ENCODE results near the gene CLK1. TPM values are rescaled to one million over a fixed set of nuclear protein-coding genes. Genes with fewer than 3 reads are reported as not detected.
"Not testable (repeated sequence)": the region's sequence is repeated elsewhere in the genome, so short reads cannot be mapped to it uniquely, and the experiment has no call there.

The CLK1 gene
- polyA plus RNA-seq, 4 donors = 76.0 to 281 (median 187) TPM

DNA sequence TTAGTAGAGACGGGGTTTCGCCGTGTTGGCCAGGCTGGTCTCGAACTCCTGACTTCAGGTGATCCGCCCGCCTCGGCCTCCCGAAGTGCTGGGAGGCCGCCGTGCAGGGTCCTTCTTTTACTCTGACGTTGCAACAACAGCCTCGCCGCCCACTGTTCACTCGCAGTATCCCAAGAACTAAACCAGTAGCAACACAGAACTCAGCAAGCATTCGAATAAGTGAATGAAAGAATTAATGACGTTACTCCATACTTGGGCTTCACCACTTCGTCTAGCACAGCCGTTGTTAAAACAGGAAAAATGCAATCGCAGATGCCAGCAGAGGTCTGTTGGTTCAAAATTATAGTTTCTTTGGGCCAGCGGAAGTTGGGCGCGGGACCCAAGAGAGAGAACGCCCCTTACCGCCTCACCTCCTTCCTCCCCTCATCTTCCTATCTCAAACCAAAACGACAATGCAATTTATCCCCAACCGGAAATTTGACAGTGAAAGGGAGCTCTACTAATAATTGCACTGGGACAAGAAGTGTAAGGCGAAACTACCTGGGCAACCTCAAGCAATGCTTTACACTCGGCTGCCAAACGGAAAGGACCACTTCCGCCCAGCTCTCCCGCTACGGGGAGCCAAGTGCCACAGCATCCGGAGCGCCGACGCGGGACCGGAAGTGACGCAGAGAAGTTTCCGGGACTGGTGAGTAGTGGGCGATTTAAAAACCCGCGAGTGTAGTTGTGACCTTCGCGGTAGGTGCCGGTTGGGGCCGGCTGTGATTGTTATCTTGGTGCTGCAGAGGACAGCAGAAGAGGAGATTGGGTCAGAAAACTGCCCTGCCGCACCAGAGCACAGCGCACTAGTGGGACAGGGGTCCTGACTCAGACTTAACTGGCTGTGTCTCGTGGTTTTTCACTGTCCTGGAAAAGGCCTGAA, 24.5 kb upstream of the CLK1 start, which contains the start of the genes NIF3L1 and PPIL3:
TSS of gene NIF3L1 (plus strand) at position 668 of the 922 bp plus-strand sequence. CDS start 2,573 bp downstream, outside the sequence.
TSS of gene PPIL3 (minus strand) at position 374 of the 922 bp plus-strand sequence. CDS start 1,462 bp downstream, outside the sequence.
- Histone ChIP-seq H3K27me3 (ENCODE audit: control insufficient read depth in 3 of 3, insufficient read depth in 3 of 3, low read length in 3 of 3) (no peaks in the 10 kb centered on the region), H3K27ac (ENCODE audit: low read depth in 1 of 3, low read length in 2 of 3) (peak within 1 kb of the TSS; percentile 89 to 98 (median 93)), H3K4me1 (ENCODE audit: control insufficient read depth in 3 of 3, insufficient read depth in 2 of 3, low read depth in 1 of 3, low read length in 2 of 3) (peaks cover 0 to 8% (median 4%) of the 10 kb centered on the region in 3 donors), H3K36me3 (ENCODE audit: control insufficient read depth in 3 of 3, insufficient read depth in 2 of 3, low read depth in 1 of 3, low read length in 3 of 3) (peaks cover 0 to 18% (median 0%) of the 10 kb centered on the region in 3 donors), H3K4me3 (ENCODE audit: low read depth in 1 of 3, low read length in 3 of 3) (peak within 1 kb of the TSS; percentile 60 to 69 (median 68)), H3K9me3 (ENCODE audit: control insufficient read depth in 2 of 2, insufficient read depth in 1 of 2, low read depth in 1 of 2, low read length in 1 of 2) (no peaks in the 10 kb centered on the region)
- 0 to 1% (median 0%) methylated on average over 50 of the region's 50 CpGs for WGBS, 3 donors
- peak; percentile 98 for DNase-seq
- no peak for FAIRE-seq

GRCh38 chr2:200881715-200882249, 17.3 kb upstream of the CLK1 start:
- not testable (repeated sequence) for H3K9me3 ChIP-seq (ENCODE audit: control insufficient read depth in 2 of 2, insufficient read depth in 1 of 2, low read depth in 1 of 2, low read length in 1 of 2); FAIRE-seq; H3K27ac ChIP-seq (ENCODE audit: low read depth in 1 of 3, low read length in 2 of 3); H3K27me3 ChIP-seq (ENCODE audit: control insufficient read depth in 3 of 3, insufficient read depth in 3 of 3, low read length in 3 of 3); H3K4me1 ChIP-seq (ENCODE audit: control insufficient read depth in 3 of 3, insufficient read depth in 2 of 3, low read depth in 1 of 3, low read length in 2 of 3); DNase-seq; H3K4me3 ChIP-seq (ENCODE audit: low read depth in 1 of 3, low read length in 3 of 3)
- 91 to 95% (median 91%) methylated on average over 2 of the region's 2 CpGs for WGBS, 3 donors
- H3K36me3 ChIP-seq (ENCODE audit: control insufficient read depth in 3 of 3, insufficient read depth in 2 of 3, low read depth in 1 of 3, low read length in 3 of 3) = peaks cover 5 to 44% (median 8%) of the 10 kb centered on the region in 3 donors

GRCh38 chr2:200878289-200878880, 13.9 kb upstream of the CLK1 start:
- FAIRE-seq (no peak), DNase-seq (no peak)
- Histone ChIP-seq H3K27me3 (ENCODE audit: control insufficient read depth in 3 of 3, insufficient read depth in 3 of 3, low read length in 3 of 3) (no peaks in the 10 kb centered on the region), H3K4me3 (ENCODE audit: low read depth in 1 of 3, low read length in 3 of 3) (no peak overlapping the region), H3K9me3 (ENCODE audit: control insufficient read depth in 2 of 2, insufficient read depth in 1 of 2, low read depth in 1 of 2, low read length in 1 of 2) (no peaks in the 10 kb centered on the region), H3K4me1 (ENCODE audit: control insufficient read depth in 3 of 3, insufficient read depth in 2 of 3, low read depth in 1 of 3, low read length in 2 of 3) (peaks cover 0 to 8% (median 0%) of the 10 kb centered on the region in 3 donors), H3K36me3 (ENCODE audit: control insufficient read depth in 3 of 3, insufficient read depth in 2 of 3, low read depth in 1 of 3, low read length in 3 of 3) (peaks cover 4 to 45% (median 8%) of the 10 kb centered on the region in 3 donors), H3K27ac (ENCODE audit: low read depth in 1 of 3, low read length in 2 of 3) (no peak overlapping the region)
- WGBS, 3 donors = 92 to 98% (median 93%) methylated on average over 2 of the region's 2 CpGs

- H3K36me3 ChIP-seq (ENCODE audit: control insufficient read depth in 3 of 3, insufficient read depth in 2 of 3, low read depth in 1 of 3, low read length in 3 of 3) = peaks cover 4 to 42% (median 8%) of the 10 kb centered on the region in 3 donors
- no peak overlapping the region for H3K4me3 ChIP-seq (ENCODE audit: low read depth in 1 of 3, low read length in 3 of 3)
- H3K4me1 ChIP-seq (ENCODE audit: control insufficient read depth in 3 of 3, insufficient read depth in 2 of 3, low read depth in 1 of 3, low read length in 2 of 3) = peaks cover 0 to 8% (median 0%) of the 10 kb centered on the region in 3 donors
- DNase-seq = no peak
- no peak for FAIRE-seq
- no peak overlapping the region for H3K27ac ChIP-seq (ENCODE audit: low read depth in 1 of 3, low read length in 2 of 3)
- H3K9me3 ChIP-seq (ENCODE audit: control insufficient read depth in 2 of 2, insufficient read depth in 1 of 2, low read depth in 1 of 2, low read length in 1 of 2) = no peaks in the 10 kb centered on the region
- H3K27me3 ChIP-seq (ENCODE audit: control insufficient read depth in 3 of 3, insufficient read depth in 3 of 3, low read length in 3 of 3) = no peaks in the 10 kb centered on the region
These were observed 13.0 kb upstream of the CLK1 start for GRCh38 chr2:200877443-200877842.

DNA sequence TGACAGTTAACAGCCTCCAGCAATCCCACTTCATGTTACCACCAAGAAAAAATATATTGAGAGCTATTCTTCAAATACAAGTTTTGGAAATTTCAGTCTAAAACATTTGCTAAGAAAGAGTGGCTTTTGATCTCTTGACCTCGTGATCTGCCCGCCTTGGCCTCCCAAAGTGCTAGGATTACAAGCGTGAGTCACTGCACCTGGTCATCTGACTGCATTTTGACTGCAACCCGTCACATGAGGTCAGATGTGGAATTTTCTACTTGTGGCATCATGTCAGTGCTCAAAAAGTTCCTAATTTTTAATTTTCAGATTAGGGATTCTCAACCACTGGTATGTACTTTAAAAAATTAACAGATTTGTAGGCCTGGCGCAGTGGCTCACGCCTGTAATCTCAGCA, 9.1 kb upstream of the CLK1 start:
- 95 to 97% (median 97%) methylated on average over 6 of the region's 6 CpGs for WGBS, 3 donors
- peaks cover 2 to 42% (median 2%) of the 10 kb centered on the region in 3 donors for H3K36me3 ChIP-seq (ENCODE audit: control insufficient read depth in 3 of 3, insufficient read depth in 2 of 3, low read depth in 1 of 3, low read length in 3 of 3)
- no peak overlapping the region for H3K27ac ChIP-seq (ENCODE audit: low read depth in 1 of 3, low read length in 2 of 3)
- H3K4me1 ChIP-seq (ENCODE audit: control insufficient read depth in 3 of 3, insufficient read depth in 2 of 3, low read depth in 1 of 3, low read length in 2 of 3) = peaks cover 0 to 8% (median 0%) of the 10 kb centered on the region in 3 donors
- H3K27me3 ChIP-seq (ENCODE audit: control insufficient read depth in 3 of 3, insufficient read depth in 3 of 3, low read length in 3 of 3) = no peaks in the 10 kb centered on the region
- no peak overlapping the region for H3K4me3 ChIP-seq (ENCODE audit: low read depth in 1 of 3, low read length in 3 of 3)
- no peaks in the 10 kb centered on the region for H3K9me3 ChIP-seq (ENCODE audit: control insufficient read depth in 2 of 2, insufficient read depth in 1 of 2, low read depth in 1 of 2, low read length in 1 of 2)
- DNase-seq (no peak), FAIRE-seq (no peak)

GRCh38 chr2:200871151-200871550, 6.7 kb upstream of the CLK1 start:
- no peak overlapping the region for H3K27ac ChIP-seq (ENCODE audit: low read depth in 1 of 3, low read length in 2 of 3)
- H3K9me3 ChIP-seq (ENCODE audit: control insufficient read depth in 2 of 2, insufficient read depth in 1 of 2, low read depth in 1 of 2, low read length in 1 of 2) = no peaks in the 10 kb centered on the region
- no peak for DNase-seq
- peaks cover 0 to 38% (median 2%) of the 10 kb centered on the region in 3 donors for H3K36me3 ChIP-seq (ENCODE audit: control insufficient read depth in 3 of 3, insufficient read depth in 2 of 3, low read depth in 1 of 3, low read length in 3 of 3)
- WGBS, 3 donors = 69 to 82% (median 77%) methylated on average over 3 of the region's 3 CpGs
- no peaks in the 10 kb centered on the region for H3K27me3 ChIP-seq (ENCODE audit: control insufficient read depth in 3 of 3, insufficient read depth in 3 of 3, low read length in 3 of 3)
- no peak overlapping the region for H3K4me3 ChIP-seq (ENCODE audit: low read depth in 1 of 3, low read length in 3 of 3)
- H3K4me1 ChIP-seq (ENCODE audit: control insufficient read depth in 3 of 3, insufficient read depth in 2 of 3, low read depth in 1 of 3, low read length in 2 of 3) = no peaks in the 10 kb centered on the region
- no peak for FAIRE-seq

GRCh38 chr2:200869014-200869413, 4.6 kb upstream of the CLK1 start:
- no peak for FAIRE-seq
- H3K4me1 ChIP-seq (ENCODE audit: control insufficient read depth in 3 of 3, insufficient read depth in 2 of 3, low read depth in 1 of 3, low read length in 2 of 3) = no peaks in the 10 kb centered on the region

GRCh38 chr2:200863782-200864175, 679 bp downstream of the CLK1 start:
- Histone ChIP-seq H3K4me1 (ENCODE audit: control insufficient read depth in 3 of 3, insufficient read depth in 2 of 3, low read depth in 1 of 3, low read length in 2 of 3) (peaks cover 0 to 13% (median 3%) of the 10 kb centered on the region in 3 donors), H3K36me3 (ENCODE audit: control insufficient read depth in 3 of 3, insufficient read depth in 2 of 3, low read depth in 1 of 3, low read length in 3 of 3) (peaks cover 2 to 16% (median 10%) of the 10 kb centered on the region in 3 donors), H3K9me3 (ENCODE audit: control insufficient read depth in 2 of 2, insufficient read depth in 1 of 2, low read depth in 1 of 2, low read length in 1 of 2) (no peaks in the 10 kb centered on the region), H3K27ac (ENCODE audit: low read depth in 1 of 3, low read length in 2 of 3) (peak overlapping the region; percentile 98 to 100 (median 100)), H3K4me3 (ENCODE audit: low read depth in 1 of 3, low read length in 3 of 3) (peak overlapping the region; percentile 91 to 99 (median 93)), H3K27me3 (ENCODE audit: control insufficient read depth in 3 of 3, insufficient read depth in 3 of 3, low read length in 3 of 3) (no peaks in the 10 kb centered on the region)
- 0% methylated on average over 19 of the region's 19 CpGs for WGBS, 3 donors
- no peak for DNase-seq
- FAIRE-seq = no peak

More at GRCh38 chr2:200869014-200869413, 4.6 kb upstream of the CLK1 start:
- H3K27me3 ChIP-seq (ENCODE audit: control insufficient read depth in 3 of 3, insufficient read depth in 3 of 3, low read length in 3 of 3) = no peaks in the 10 kb centered on the region
- WGBS, 3 donors = 89 to 97% (median 94%) methylated on average over 2 of the region's 2 CpGs
- H3K4me3 ChIP-seq (ENCODE audit: low read depth in 1 of 3, low read length in 3 of 3) = no peak overlapping the region
- no peaks in the 10 kb centered on the region for H3K9me3 ChIP-seq (ENCODE audit: control insufficient read depth in 2 of 2, insufficient read depth in 1 of 2, low read depth in 1 of 2, low read length in 1 of 2)
- no peak overlapping the region for H3K27ac ChIP-seq (ENCODE audit: low read depth in 1 of 3, low read length in 2 of 3)
- DNase-seq = no peak
- H3K36me3 ChIP-seq (ENCODE audit: control insufficient read depth in 3 of 3, insufficient read depth in 2 of 3, low read depth in 1 of 3, low read length in 3 of 3) = peaks cover 0 to 28% (median 0%) of the 10 kb centered on the region in 3 donors
